NT2/D1 (cell line): ENCODE measurements around the gene ATG16L1.

Source experiments
- SUZ12 ChIP-seq: IDR thresholded peaks from 2 replicates; pipeline ENCODE4 v1.6.1; 2011; ENCODE audit not compliant: insufficient read length, insufficient read depth; ENCODE audit errors: extremely low read depth
- YY1 ChIP-seq: IDR thresholded peaks from 2 replicates; pipeline ENCODE4 v1.6.1; 2011; ENCODE audit not compliant: insufficient read length, insufficient read depth
- ZNF274 ChIP-seq: IDR thresholded peaks from 2 replicates; pipeline ENCODE4 v1.6.1; 2011; ENCODE audit warnings: mild to moderate bottlenecking, low read depth, low read length

- TF ChIP-seq YY1 (no peak), ZNF274 (no peak), SUZ12 (no peak)
These were observed 3.7 kb upstream of the ATG16L1 start for GRCh38 chr2:233247744-233248143.
